SIG-M5 (cell line): ENCODE measurements around the gene MECP2.
"Not testable (repeated sequence)": the region's sequence is repeated elsewhere in the genome, so short reads cannot be mapped to it uniquely, and the experiment has no call there.

Experiments
- DNase-seq: peaks from one replicate; lab custom pipeline; 2025; lab: John Stamatoyannopoulos, UW

MECP2 gene

DNA sequence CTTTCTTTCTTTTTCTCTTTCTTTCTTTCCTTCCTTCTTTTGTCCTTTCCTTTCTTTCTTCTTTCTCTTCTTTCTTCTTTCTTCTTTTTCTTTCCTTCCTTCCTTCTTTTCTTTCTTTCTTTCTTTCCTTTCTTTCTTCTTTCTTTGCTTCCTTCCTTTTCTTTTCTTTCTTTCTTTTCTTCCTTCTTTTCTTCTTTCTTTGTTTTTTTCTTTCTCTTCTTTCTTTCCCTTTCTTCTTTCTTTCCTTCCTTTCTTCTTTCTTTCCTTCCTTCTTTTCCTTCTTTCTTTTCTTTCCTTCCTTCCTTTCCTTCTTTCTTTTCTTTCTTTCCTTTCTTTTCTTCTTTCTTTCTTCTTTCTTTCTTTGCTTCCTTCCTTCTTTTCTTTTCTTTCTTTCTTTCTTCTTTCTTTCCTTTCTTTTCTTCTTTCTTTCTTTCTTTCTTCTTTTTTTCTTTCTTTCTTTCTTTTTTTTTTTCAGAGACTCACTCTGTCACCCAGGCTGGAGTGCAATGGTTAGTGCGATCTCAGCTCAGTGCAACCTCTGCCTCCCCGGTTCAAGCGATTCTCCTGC lies 106.4 kb downstream of the MECP2 start:
- DNase-seq = no peak

GRCh38 chrX:153989973-153990655 lies 107.4 kb downstream of the MECP2 start:
- DNase-seq = no peak

GRCh38 chrX:153988493-153988892 lies 109.0 kb downstream of the MECP2 start:
- no peak for DNase-seq

DNA sequence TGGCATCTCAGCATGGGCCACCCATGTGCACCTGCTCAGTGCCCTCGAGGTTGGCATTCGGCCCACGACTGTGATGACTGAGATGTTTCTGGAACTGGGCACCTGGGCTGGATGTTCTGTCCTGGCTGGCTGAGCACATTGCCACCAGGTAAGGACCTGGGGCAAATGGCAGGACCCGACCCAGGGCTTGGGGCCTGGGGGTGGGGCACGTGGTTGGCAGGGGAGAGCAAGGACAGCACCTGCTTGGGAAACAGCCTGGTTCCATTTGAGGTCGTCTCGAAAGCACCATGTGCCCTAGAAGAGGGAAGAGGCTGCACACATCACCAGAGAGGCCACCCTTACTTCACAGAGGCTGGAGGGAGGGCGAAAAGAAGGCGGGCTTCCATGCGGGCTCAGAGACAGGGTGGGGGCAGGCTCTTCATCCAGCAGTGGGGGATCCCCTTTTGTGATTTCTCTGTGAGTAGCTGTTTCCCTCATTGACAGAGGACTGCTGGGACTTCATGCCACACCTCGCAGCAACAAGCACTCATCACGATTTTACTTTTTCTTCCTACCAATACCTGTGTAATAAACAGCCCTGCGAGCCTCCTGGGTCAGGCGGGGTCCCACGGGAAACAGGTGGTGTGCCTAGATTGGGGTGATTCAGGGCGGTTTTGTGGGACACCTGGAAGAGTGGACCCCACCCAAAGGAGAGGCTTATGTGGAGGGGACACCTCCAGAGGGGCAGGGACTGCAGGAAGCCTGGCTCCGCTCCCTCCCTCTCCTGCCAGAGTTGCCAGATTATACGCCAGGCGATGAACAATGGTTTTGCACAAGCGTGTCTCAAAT lies 113.0 kb downstream of the MECP2 start:
- no peak for DNase-seq

- no peak for DNase-seq
These were observed 114.2 kb downstream of the MECP2 start for GRCh38 chrX:153983321-153983801.

GRCh38 chrX:153981771-153982533 lies 115.6 kb downstream of the MECP2 start:
- peak; percentile 21 for DNase-seq

GRCh38 chrX:153981231-153981630 lies 116.3 kb downstream of the MECP2 start:
- DNase-seq = no peak

GRCh38 chrX:153980394-153980793 lies 117.1 kb downstream of the MECP2 start:
- not testable (repeated sequence) for DNase-seq

DNA sequence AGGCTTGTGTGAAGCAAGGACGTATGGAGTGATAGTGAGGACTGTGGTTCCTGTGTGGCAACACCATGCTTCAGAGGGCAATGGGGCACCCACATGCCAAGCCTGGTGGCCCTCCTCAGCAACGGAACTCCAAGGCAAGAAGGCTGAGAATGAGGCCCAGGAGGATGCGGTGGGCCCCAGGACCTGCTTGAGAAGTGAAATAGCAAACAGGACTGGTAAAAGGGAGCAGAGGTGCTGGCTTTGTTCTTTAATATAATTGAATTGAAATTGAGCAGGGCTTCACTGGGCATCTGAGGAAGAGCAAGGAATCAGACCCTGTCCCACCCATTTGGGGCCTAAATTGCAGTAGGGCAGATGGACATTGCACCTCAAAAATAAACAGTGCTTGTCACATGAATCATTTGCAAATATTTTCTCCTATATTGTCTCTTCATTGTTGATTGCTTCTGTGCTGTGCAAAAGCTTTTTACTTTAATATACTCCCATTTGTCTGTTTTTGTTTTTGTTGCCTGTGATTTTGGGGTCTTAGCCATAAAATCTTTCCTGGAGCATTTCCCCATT lies 122.7 kb downstream of the MECP2 start:
- DNase-seq = no peak

DNA sequence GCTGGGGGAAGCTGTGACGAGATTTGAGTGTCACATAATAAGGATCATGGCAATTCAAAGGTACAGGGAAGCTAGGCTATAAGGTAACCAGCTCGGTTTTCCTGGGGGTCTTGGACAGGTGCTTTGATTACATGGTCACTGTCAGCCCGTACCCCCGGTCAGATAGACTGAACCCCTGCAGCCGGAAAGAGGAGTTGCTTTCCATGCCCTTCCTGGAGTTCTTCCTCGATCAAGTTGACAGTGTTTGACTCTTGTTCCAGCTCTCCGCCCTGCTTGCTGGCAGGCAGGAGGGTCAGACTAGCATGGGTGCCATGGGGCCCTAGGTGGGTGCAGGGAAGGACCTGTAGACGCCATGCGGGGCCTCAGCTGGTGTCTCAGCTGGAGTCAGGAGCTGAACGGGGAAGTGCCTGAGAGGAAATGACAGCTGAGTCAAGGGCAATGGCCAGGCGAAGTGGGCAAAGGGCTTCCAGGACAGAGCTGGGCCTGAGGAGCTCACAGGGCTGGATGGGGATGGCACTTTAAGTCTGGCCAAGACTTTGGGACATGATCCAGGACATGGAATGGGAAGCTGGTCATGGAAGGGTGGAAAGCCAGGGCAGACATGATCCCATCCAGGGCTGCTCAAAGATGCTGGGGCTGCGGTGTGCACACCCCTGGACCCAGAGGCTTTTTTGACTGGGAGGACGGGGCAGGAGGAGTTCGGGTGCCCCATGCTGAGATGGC lies 123.4 kb downstream of the MECP2 start:
- no peak for DNase-seq

- DNase-seq = no peak
These were observed 124.2 kb downstream of the MECP2 start for GRCh38 chrX:153973127-153974002.

DNA sequence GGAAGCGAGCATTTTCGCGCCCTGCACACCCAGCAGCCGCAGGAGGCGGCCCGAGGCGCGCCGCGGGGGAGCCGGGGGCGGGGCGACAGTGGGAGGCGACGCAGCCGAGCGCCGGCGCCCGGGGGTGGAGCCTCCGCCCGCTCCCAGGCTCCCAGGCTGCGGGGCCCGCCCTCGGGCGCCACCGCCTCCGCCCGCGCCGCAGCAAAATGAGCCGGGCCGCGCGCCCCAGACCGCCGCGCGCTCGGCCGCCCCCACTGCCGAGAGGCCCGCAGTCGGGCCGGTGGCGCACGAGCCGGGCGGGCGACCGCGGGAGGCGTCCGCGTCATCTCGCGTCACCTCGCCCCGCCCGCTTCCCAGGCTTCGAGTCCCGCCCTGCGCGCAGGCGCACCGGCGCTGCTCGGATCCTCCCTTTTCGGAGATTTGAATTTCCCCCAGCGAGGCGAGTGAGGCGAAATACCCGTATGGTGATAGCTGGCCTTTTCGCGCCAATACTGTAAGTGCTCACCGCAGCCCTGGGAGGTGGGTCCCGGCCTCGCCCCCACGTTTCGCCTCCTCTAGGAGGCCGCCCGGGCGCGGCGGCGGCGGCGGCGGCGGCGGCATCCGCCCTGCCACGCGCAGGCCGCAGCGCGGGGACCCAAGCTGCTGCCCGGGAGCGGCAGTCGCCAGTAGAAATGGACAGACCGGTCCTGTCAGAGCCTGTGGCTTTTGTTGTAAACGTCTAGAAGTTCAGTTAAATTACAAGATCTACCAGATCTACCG lies 125.0 kb downstream of the MECP2 start, which contains the start of gene TMEM187:
TSS of gene TMEM187 (plus strand) at position 387 of the 759 bp plus-strand sequence. CDS start 9,309 bp downstream, outside the sequence.
- peak; percentile 18 for DNase-seq
